HepG2 (cell line): ENCODE results near the gene MKNK1. TPM values are rescaled to one million over a fixed set of nuclear protein-coding genes. Genes with fewer than 3 reads are reported as not detected.

Experiments used
- ATAC-seq: fragments of 200-7000 bp; cut with Tn5 transposase; 3 replicates; pipeline ENCODE4 v1.9.1; 2020; ENCODE audit warnings: mild to moderate bottlenecking, moderate library complexity
- Bru-seq: library from RNA; stranded (reverse); fragments of 400-500 nt; gene quantifications from one replicate; lab custom pipeline; 2021; lab: Mats Ljungman, UMichigan
- BruChase-seq, 2 experiments: library from RNA; stranded (reverse); fragments of 400-500 nt; gene quantifications; one replicate each; lab custom pipeline; 2021; lab: Mats Ljungman, UMichigan
- BruUV-seq: library from RNA; stranded (reverse); fragments of 400-500 nt; replicated peaks from 2 replicates; lab custom pipeline; 2021; lab: Mats Ljungman, UMichigan
- CTCF ChIA-PET: fragments of 300-600 bp; formaldehyde crosslinking; extraction: SDS; loops from one replicate; lab custom pipeline; 2021; ENCODE audit warnings: low total read pairs, inconsistent platforms, low intra/inter-chr PET ratio; lab: Yijun Ruan, JAX
- POLR2A ChIA-PET: fragments of 350-600 bp; sonication (Branson Sonifier 250); formaldehyde crosslinking; loops from one replicate; lab custom pipeline; 2020; ENCODE audit warnings: antibody characterized with exemption, inconsistent platforms; lab: Yijun Ruan, JAX
- DNase-seq: peaks from one replicate; pipeline ENCODE4 v3.0.0-alpha.2; 2015; ENCODE audit warnings: low spot score
- FAIRE-seq: peaks from 3 replicates; lab custom pipeline; 2011; peaks lifted over from hg19 to GRCh38; lab: Jason Lieb, UNC
- H2AFZ ChIP-seq: one replicate; pipeline ENCODE4 v1.6.1; 2011; ENCODE audit warnings: low read length, inconsistent platforms
- H3K27ac ChIP-seq: fragments of 300-600 bp; 3 replicates; pipeline ENCODE4 v1.8.0; 2011; ENCODE audit warnings: mixed run types, mild to moderate bottlenecking, mixed read lengths, low read length, inconsistent platforms; ENCODE audit not compliant: insufficient read depth; ENCODE audit errors: extremely low read length
- H3K27me3 ChIP-seq, 2 experiments: fragments of 200-600 bp in 1 of 2; 2 replicates in 1 of 2; 3 replicates in 1 of 2; pipeline versions ENCODE4 v1.6.0 to v1.8.0; 2011; ENCODE audit warnings: low read length in 2 of 2, mild to moderate bottlenecking in 2 of 2, moderate library complexity in 2 of 2, inconsistent platforms in 1 of 2; ENCODE audit not compliant: insufficient read depth in 2 of 2, control insufficient read depth in 1 of 2
- H3K36me3 ChIP-seq, 2 experiments: fragments of 200-600 bp in 1 of 2; replicated peaks in 1 of 2; 2 replicates in 1 of 2; 3 replicates in 1 of 2; pipeline versions ENCODE4 v1.5.1 to v1.8.0; 2011; ENCODE audit warnings: low read length in 2 of 2, inconsistent platforms in 1 of 2; ENCODE audit not compliant: insufficient read depth in 2 of 2, control insufficient read depth in 1 of 2
- H3K4me1 ChIP-seq: 2 replicates; pipeline ENCODE4 v1.5.1; 2012; ENCODE audit warnings: low read length, inconsistent platforms; ENCODE audit not compliant: insufficient read depth
- H3K4me2 ChIP-seq: 2 replicates; pipeline ENCODE4 v1.6.0; 2011; ENCODE audit warnings: low read depth, low read length, inconsistent platforms
- H3K4me3 ChIP-seq, 3 experiments: fragments of 200-600 bp in 1 of 3; sonication (generic), shearing (Covaris generic) in 1 of 3; replicated peaks in 1 of 3; 2 replicates each; pipeline ENCODE4 v1.5.1; 2011 to 2016; ENCODE audit warnings: low read length in 3 of 3, inconsistent platforms in 2 of 3, low read depth in 2 of 3, mild to moderate bottlenecking in 2 of 3, control low read depth in 1 of 3, mixed read lengths in 1 of 3; ENCODE audit not compliant: insufficient read depth in 1 of 3
- H3K79me2 ChIP-seq: one replicate; pipeline ENCODE4 v1.6.1; 2011; ENCODE audit warnings: low read length, inconsistent platforms; ENCODE audit not compliant: insufficient read depth
- H3K9ac ChIP-seq: 2 replicates; pipeline ENCODE4 v1.6.0; 2011; ENCODE audit warnings: mild to moderate bottlenecking, low read depth, low read length, inconsistent platforms; ENCODE audit not compliant: insufficient read depth
- H3K9me3 ChIP-seq: 2 replicates; pipeline ENCODE4 v1.5.1; 2012; ENCODE audit warnings: mild to moderate bottlenecking, low read length
- H4K20me1 ChIP-seq: 2 replicates; pipeline ENCODE4 v1.6.0; 2011; ENCODE audit warnings: inconsistent platforms, mild to moderate bottlenecking, low read length, moderate library complexity; ENCODE audit not compliant: insufficient read depth
- BORCS8-MEF2B ChIP-seq: sonication (generic); formaldehyde crosslinking; IDR thresholded peaks from 2 replicates; pipeline ENCODE4 v1.8.0; 2022; ENCODE audit warnings: mild to moderate bottlenecking, missing genetic modification reagents
- GATA4 ChIP-seq: sonication (generic); IDR thresholded peaks from 2 replicates; pipeline ENCODE4 v1.6.1; 2016; ENCODE audit warnings: antibody characterized with exemption, low read depth, borderline replicate concordance
- HOXA3 ChIP-seq: sonication (generic); formaldehyde crosslinking; IDR thresholded peaks from 2 replicates; pipeline ENCODE4 v1.5.0; 2020; ENCODE audit warnings: missing genetic modification reagents
- IKZF1 ChIP-seq: fragments of 450-650 bp; IDR thresholded peaks from 2 replicates; pipeline ENCODE4 v1.7.1; 2016
- JUN ChIP-seq: sonication (generic); formaldehyde crosslinking; IDR thresholded peaks from 2 replicates; pipeline ENCODE4 v1.4.0; 2020; ENCODE audit warnings: mild to moderate bottlenecking, missing genetic modification reagents
- MTA1 ChIP-seq: sonication (generic); formaldehyde crosslinking; IDR thresholded peaks from 2 replicates; pipeline ENCODE4 v1.4.0; 2020; ENCODE audit warnings: missing genetic modification reagents, mild to moderate bottlenecking, borderline replicate concordance
- POGK ChIP-seq: sonication (generic); formaldehyde crosslinking; conservative IDR thresholded peaks from 2 replicates; pipeline ENCODE4 v1.8.0; 2022; ENCODE audit warnings: mild to moderate bottlenecking, moderate library complexity, missing genetic modification reagents
- TOPORS ChIP-seq: sonication (generic); formaldehyde crosslinking; IDR thresholded peaks from 2 replicates; pipeline ENCODE4 v1.8.0; 2023; ENCODE audit warnings: mild to moderate bottlenecking, missing genetic modification reagents
- ZBTB14 ChIP-seq: sonication (generic); formaldehyde crosslinking; IDR thresholded peaks from 2 replicates; pipeline ENCODE4 v1.4.0; 2020; ENCODE audit warnings: missing genetic modification reagents
- ZBTB42 ChIP-seq: sonication (generic); formaldehyde crosslinking; IDR thresholded peaks from 2 replicates; pipeline ENCODE4 v1.5.0; 2020; ENCODE audit warnings: mild to moderate bottlenecking, missing genetic modification reagents
- ZFP90 ChIP-seq: sonication (generic); formaldehyde crosslinking; IDR thresholded peaks from 2 replicates; pipeline ENCODE4 v1.8.0; 2022; ENCODE audit warnings: missing genetic modification reagents, mild to moderate bottlenecking, inconsistent platforms, borderline replicate concordance
- ZNF878 ChIP-seq: sonication (generic); formaldehyde crosslinking; IDR thresholded peaks from 2 replicates; pipeline ENCODE4 v1.8.1; 2023; ENCODE audit warnings: mild to moderate bottlenecking, missing genetic modification reagents, moderate library complexity
- WGBS: methylation state at CpG from one replicate; pipeline ENCODE4 v1.1.6; 2017; ENCODE audit warnings: low lambda C conversion rate; 5-methylcytosine and 5-hydroxymethylcytosine counted together
- in situ Hi-C: cut with HindIII; loops from 2 replicates; pipeline ENCODE4 v1.10.0; 2017; ENCODE audit warnings: low pct_unique_long_range_greater_than_20kb; ENCODE audit not compliant: extremely low pct_ligation_motif_present
- intact Hi-C: fragments of 100-400 bp; cut with micrococcal nuclease; formaldehyde crosslinking; loops from one replicate; pipeline ENCODE4 v1.10.0; 2022; ENCODE audit not compliant: unreplicated experiment
- long read RNA-seq, 2 experiments: library from RNA in 1 of 2; library from polyadenylated mRNA in 1 of 2; stranded (forward) in 1 of 2; unstranded in 1 of 2; transcript quantifications; one replicate each; pipeline ENCODE4 v2.0.0, GENCODE V29; 2019 to 2022
- polyA minus RNA-seq, 3 experiments: library from RNA; depleted of rRNA, polyadenylated mRNA; stranded (reverse); fragments of >200 nt; gene quantifications; 2 replicates each; pipeline ENCODE4 v1.2.3, GENCODE V29; 2011; ENCODE audit warnings: low replicate concordance in 1 of 3
- polyA plus RNA-seq, 8 experiments: library from polyadenylated mRNA; depleted of rRNA in 3 of 8; stranded (reverse) in 7 of 8; unstranded in 1 of 8; fragments of >200 nt; fragmentation: Illumina TruSeq in 4 of 8; extraction: Trizol in 4 of 8; gene quantifications; 2 replicates each; pipeline versions ENCODE4 v1.2.1 to v1.2.3, GENCODE V29; 2011 to 2016; ENCODE audit warnings: low read depth in 4 of 8, missing spikeins in 1 of 8, mixed read lengths in 1 of 8; ENCODE audit not compliant: insufficient read depth in 1 of 8
- total RNA-seq, 5 experiments: library from RNA; depleted of rRNA; stranded (reverse); fragments of >200 nt; fragmentation: Illumina TruSeq; extraction: Trizol; gene quantifications; 2 replicates each; pipeline ENCODE4 v1.2.3, GENCODE V29; 2016; ENCODE audit warnings: low read depth in 1 of 5
- TF ChIP-seq, protein P1 (sequence below): sonication (generic); formaldehyde crosslinking; IDR thresholded peaks from 2 replicates; pipeline ENCODE4 v1.8.1; 2023; ENCODE audit warnings: missing genetic modification reagents, inconsistent platforms, borderline replicate concordance

Gene MKNK1
- total RNA-seq (2016; rRNA removed; fragmentation: Illumina TruSeq; extraction: Trizol) (14.7 and 18.5 TPM in 2 replicates), polyA plus RNA-seq (2011; rRNA removed) (24.1 and 25.6 TPM in 2 replicates), polyA minus RNA-seq (2011; rRNA and poly(A)+ RNA removed; ENCODE audit: low replicate concordance) (29.1 and 38.2 TPM in 2 replicates), Bru-seq, nascent RNA (percentile 59 among the genes with signal in this experiment), BruChase-seq, experiment 1, labeled RNA remaining after a 6-hour chase (percentile 65 among the genes with signal in this experiment), BruChase-seq, experiment 2, labeled RNA remaining after a 2-hour chase (percentile 62 among the genes with signal in this experiment)
- 10.5 and 13.8 TPM in 2 replicates for total RNA-seq (2016; cell fraction: cytosol; rRNA removed; fragmentation: Illumina TruSeq; extraction: Trizol; ENCODE audit: low read depth)
- total RNA-seq (2016; cell fraction: insoluble cytoplasmic fraction; rRNA removed; fragmentation: Illumina TruSeq; extraction: Trizol): 14.4 and 19.1 TPM in 2 replicates
- 13.7 and 15.8 TPM in 2 replicates for total RNA-seq (2016; cell fraction: membrane; rRNA removed; fragmentation: Illumina TruSeq; extraction: Trizol)
- total RNA-seq (2016; cell fraction: nucleus; rRNA removed; fragmentation: Illumina TruSeq; extraction: Trizol): 21.2 and 21.4 TPM in 2 replicates
- 16.8 and 17.9 TPM in 2 replicates for polyA plus RNA-seq (2011; cell fraction: cytosol; rRNA removed)
- polyA plus RNA-seq (2011; cell fraction: nucleus; rRNA removed): 84.8 and 85.6 TPM in 2 replicates
- polyA plus RNA-seq (2012): 16.8 and 18.6 TPM in 2 replicates
- 16.7 and 21.4 TPM in 2 replicates for polyA plus RNA-seq (2016; cell fraction: cytosol; fragmentation: Illumina TruSeq; extraction: Trizol; ENCODE audit: low read depth)
- polyA plus RNA-seq (2016; cell fraction: insoluble cytoplasmic fraction; fragmentation: Illumina TruSeq; extraction: Trizol; ENCODE audit: low read depth): 20.0 and 23.4 TPM in 2 replicates
- polyA plus RNA-seq (2016; cell fraction: membrane; fragmentation: Illumina TruSeq; extraction: Trizol; ENCODE audit: low read depth): 14.8 and 17.5 TPM in 2 replicates
- polyA plus RNA-seq (2016; cell fraction: nucleus; fragmentation: Illumina TruSeq; extraction: Trizol; ENCODE audit: insufficient read depth, low read depth): 65.1 and 68.0 TPM in 2 replicates
- polyA minus RNA-seq (2011; cell fraction: cytosol; rRNA and poly(A)+ RNA removed): 10.8 and 13.0 TPM in 2 replicates
- 36.7 and 41.2 TPM in 2 replicates for polyA minus RNA-seq (2011; cell fraction: nucleus; rRNA and poly(A)+ RNA removed)
- long read RNA-seq, experiment 1, partial matches to known transcripts: 8 of 21 reads
- long read RNA-seq, experiment 1, other reads (novel, unspliced or antisense): 8 of 21 reads
- long read RNA-seq, experiment 2, partial matches to known transcripts: 8 of 34 reads
- long read RNA-seq, experiment 2, other reads (novel, unspliced or antisense): 21 of 34 reads

GRCh38 chr1:46603858-46604549, at the start of gene MKNK1:
MKNK1 (minus strand) TSS chr1:46604268; CDS start chr1:46583327, 20,941 bp downstream.
- in situ Hi-C loops (no loop called here), intact Hi-C loops (loop anchor here (5.0 kb wide), 1 partner anchor 123 kb away; no protein-coding TSS in a partner anchor)
- Histone ChIP-seq H3K4me1 (peaks cover 44% of the 10 kb centered on the region), H3K4me3 (peak within 1 kb of the TSS; percentile 91 to 97 (median 92)), H3K4me2 (peak within 1 kb of the TSS; percentile 90), H2AFZ (peak within 1 kb of the TSS; percentile 24), H4K20me1 (no peaks in the 10 kb centered on the region), H3K36me3 (peaks cover 0 to 4% of the 10 kb centered on the region in 2 experiments; a peak in 1 of 5 replicates), H3K9ac (peak within 1 kb of the TSS; percentile 79), H3K79me2 (peaks cover 7% of the 10 kb centered on the region), H3K27ac (peak within 1 kb of the TSS; percentile 56), H3K27me3 (no peaks in the 10 kb centered on the region), H3K9me3 (no peaks in the 10 kb centered on the region)
- no TSS peak for BruUV-seq
- FAIRE-seq (peak; percentile 83), ATAC-seq (peak; percentile 92), DNase-seq (peak; percentile 92)
- ChIA-PET CTCF (no interaction called here), POLR2A (interaction anchor here (0.5 to 4.3 kb wide), 8 partner anchors 9 to 124 kb away, joined by 3 to 79 read pairs (median 5); partner anchors contain the start of genes ATPAF1 and MOB3C)
- WGBS: 0% methylated on average over 19 of the region's 53 CpGs
- peak; percentile 77; the same call in 1 of the 2 replicates for TF ChIP-seq BORCS8-MEF2B (CRISPR knock-in tag)
- peak; percentile 69; the same call in 1 of the 2 replicates for TF ChIP-seq ZFP90
- TF ChIP-seq, protein P1, sequence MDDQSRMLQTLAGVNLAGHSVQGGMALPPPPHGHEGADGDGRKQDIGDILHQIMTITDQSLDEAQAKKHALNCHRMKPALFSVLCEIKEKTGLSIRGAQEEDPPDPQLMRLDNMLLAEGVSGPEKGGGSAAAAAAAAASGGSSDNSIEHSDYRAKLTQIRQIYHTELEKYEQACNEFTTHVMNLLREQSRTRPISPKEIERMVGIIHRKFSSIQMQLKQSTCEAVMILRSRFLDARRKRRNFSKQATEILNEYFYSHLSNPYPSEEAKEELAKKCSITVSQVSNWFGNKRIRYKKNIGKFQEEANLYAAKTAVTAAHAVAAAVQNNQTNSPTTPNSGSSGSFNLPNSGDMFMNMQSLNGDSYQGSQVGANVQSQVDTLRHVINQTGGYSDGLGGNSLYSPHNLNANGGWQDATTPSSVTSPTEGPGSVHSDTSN (CRISPR knock-in tag): 0 out of 2 replicates have a peak, but pooled peaks have one; percentile 55
- TF ChIP-seq POGK (CRISPR knock-in tag): peak; percentile 96; the same call in 1 of the 2 replicates
- no peak for TF ChIP-seq IKZF1
- TF ChIP-seq TOPORS: no peak
- peak; percentile 50 for TF ChIP-seq HOXA3 (CRISPR knock-in tag)
- TF ChIP-seq JUN (CRISPR knock-in tag): peak; percentile 64; the same call in 1 of the 2 replicates
- peak; percentile 90 for TF ChIP-seq ZBTB14 (CRISPR knock-in tag)
- no peak; the same call in 1 of the 2 replicates for TF ChIP-seq MTA1 (CRISPR knock-in tag)
- TF ChIP-seq ZNF878 (CRISPR knock-in tag): peak; percentile 84; the same call in 1 of the 2 replicates
- peak; percentile 90 for TF ChIP-seq GATA4
- 0 out of 2 replicates have a peak, but pooled peaks have one; percentile 2 for TF ChIP-seq ZBTB42 (CRISPR knock-in tag)
